Endometrial microvascular endothelial cells (primary cell): Measurements from ENCODE around the gene R3HCC1L. TPM values are rescaled to one million over a fixed set of nuclear protein-coding genes. Genes with fewer than 3 reads are reported as not detected.

Source experiments
- in situ Hi-C: cut with HindIII; loops from 2 replicates; pipeline ENCODE4 v1.10.0; 2017; ENCODE audit warnings: low sequenced_read_pairs, low pct_unique_long_range_greater_than_20kb; ENCODE audit errors: inconsistent ontology term
- total RNA-seq: library from RNA; depleted of rRNA; stranded (reverse); fragments of >200 nt; gene quantifications from one replicate; pipeline ENCODE4 v1.2.3, GENCODE V29; 2015; ENCODE audit errors: inconsistent ontology term

R3HCC1L gene
- total RNA-seq, 1 donor from 2014 or later: 9.6 TPM

- in situ Hi-C loops: no loop called here
Observed at GRCh38 chr10:98252464-98252863, 118.0 kb downstream of the R3HCC1L start.

DNA sequence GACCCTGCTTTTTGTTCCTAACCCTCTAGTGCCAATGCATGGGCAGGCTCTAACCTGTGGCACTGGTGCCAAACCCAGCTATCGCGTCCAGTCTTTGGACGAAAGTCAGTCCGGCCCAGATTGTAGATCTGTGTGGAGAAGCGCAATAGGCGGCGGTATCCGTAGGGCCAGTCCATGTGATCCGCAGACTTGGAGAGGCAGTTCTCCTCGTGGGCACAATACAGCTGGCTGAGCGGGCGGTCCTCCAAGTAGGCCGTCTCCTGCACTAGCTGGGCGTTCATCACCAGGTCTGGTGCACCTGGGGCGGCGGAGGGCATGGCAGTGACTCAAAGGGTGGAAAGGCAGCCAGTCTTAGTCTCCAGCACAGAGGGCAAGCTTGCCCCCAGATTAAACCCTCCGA lies 119.0 kb downstream of the R3HCC1L start:
- in situ Hi-C loops: no loop called here

DNA sequence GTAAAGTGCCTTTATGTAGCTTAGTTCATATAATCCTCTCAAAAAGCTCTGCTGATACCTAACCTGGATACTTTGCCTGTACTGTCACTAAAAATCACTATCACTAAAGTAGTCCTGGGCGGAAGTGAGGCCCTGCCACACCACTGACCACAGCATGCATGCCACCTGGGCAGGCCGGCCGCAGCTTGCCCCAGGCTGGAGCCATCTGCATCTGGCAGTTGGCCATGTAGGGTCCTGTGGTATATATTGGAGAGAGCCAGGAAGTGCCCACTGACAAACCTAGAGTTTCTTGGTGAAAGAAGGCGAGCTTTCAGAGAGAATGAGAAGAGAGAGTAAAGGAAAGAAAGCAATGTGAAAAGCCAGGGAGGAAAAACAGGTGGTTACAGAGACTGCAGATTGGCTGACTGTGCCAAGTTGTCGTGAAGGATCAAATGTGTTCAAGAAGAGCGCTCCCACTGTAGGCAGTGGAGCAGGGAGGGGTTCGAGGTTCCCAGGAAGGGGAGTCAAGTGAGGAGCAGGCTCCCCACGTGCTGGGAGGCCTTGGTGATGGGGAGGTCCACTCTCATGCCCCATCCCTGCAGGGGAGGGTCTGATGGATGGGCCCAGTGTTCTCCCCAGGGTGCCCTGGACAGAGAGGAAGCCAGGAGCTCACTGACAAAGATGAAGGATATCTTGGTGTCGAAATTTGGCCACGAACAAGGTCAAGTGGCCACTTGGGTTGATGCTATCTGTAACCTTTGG lies 119.9 kb downstream of the R3HCC1L start:
- in situ Hi-C loops: no loop called here

GRCh38 chr10:98255146-98255877 lies 120.9 kb downstream of the R3HCC1L start:
- in situ Hi-C loops: no loop called here

GRCh38 chr10:98256692-98257091 lies 122.2 kb downstream of the R3HCC1L start:
- in situ Hi-C loops: no loop called here

DNA sequence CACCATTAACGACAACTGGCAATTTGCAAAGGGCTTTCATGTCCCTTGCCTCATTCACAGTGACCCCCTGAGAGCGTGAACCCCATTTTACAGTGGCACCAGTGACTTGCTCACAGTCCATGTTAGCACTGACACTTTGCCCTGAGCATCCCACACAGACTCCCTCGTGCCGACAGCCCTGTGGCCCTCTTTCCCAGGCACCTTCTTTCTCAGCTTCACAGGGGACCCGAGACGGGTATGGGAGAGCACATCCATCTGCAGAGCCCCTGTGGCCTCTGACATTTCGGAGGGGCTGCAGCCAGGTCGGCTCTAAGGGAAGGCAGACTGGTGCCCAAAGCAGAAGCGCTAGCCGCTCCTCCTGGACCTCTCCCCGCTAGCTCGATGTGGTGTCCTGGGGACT lies 122.7 kb downstream of the R3HCC1L start:
- in situ Hi-C loops: no loop called here

DNA sequence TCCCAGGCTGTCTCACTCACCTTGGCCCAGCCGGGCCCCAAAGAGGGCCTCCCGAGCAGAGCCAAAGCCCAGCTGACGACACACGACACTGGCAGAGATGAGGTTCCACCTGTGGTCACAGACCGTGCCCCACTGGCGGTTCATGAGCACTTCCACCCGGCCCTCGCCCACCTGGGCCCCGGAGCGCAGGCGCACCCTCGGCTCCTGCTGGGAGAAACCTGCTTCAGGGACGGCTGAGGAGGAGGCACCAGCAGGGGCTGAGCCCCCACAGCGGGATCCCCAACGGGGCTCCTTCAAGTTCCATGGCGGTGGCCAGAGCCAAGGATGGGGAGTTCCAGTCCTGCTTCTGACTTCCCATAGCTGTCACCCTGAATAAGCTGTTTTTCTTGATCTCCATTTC lies 123.5 kb downstream of the R3HCC1L start:
- in situ Hi-C loops: no loop called here

GRCh38 chr10:98258683-98259454 lies 124.4 kb downstream of the R3HCC1L start:
- in situ Hi-C loops: no loop called here

DNA sequence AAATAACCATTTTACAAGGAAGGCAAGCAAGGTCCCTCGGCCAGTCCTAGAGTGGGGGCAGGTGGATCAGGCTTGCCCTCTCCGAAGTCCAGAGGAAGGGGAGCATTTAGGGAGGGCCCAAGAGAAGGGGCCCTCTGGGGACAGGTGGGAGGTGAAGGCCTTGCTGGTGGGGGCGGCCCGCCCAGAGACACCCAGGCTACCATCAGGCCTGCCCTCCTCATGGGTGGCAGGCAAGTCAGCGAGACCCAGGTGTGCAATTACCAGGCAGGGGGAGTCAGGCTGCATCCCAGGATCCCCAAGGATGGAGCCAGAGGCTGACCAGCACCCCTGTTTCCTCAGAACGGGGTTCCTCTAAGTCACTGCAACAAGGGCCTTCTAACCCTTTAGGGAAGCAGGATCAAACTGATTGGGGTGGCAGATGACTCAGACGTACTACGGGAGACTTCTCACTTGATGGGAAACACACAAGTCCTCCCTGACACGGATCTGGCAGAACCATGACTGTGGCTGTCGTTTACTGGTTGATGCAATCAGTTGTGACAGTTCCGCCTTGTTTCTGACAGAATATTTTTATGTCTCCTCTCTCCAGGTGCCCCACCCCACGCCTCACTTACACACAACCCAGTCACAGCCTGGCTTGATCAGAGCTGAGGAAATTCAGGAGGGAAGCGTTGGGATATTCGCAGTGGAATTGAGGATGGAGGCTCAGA lies 125.3 kb downstream of the R3HCC1L start:
- in situ Hi-C loops: no loop called here

- in situ Hi-C loops: no loop called here
Observed at GRCh38 chr10:98260350-98260749, 125.9 kb downstream of the R3HCC1L start.

- in situ Hi-C loops: no loop called here
Observed at GRCh38 chr10:98260752-98261151, 126.3 kb downstream of the R3HCC1L start.

- in situ Hi-C loops: no loop called here
Observed at GRCh38 chr10:98261436-98262277, 127.2 kb downstream of the R3HCC1L start.

DNA sequence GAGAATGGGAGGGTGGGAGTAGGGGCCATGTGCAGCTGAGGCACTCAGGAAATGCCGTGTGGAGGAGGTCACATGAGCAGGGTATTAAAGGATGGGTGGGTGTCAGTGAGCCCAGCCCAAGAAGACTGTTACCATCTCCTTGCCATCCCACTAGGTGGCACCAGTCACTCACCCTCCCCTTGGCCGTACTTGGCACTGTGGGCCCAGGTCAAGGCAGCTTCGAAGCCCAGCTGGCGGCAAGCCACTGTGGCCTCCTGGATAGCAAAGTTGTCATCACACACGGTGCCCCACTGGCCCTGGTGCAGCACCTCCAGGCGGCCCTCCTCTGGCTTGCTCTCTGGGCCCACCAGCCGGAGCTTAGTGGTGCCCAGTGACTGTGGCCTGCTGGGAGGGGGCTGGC lies 128.1 kb downstream of the R3HCC1L start:
- in situ Hi-C loops: no loop called here

GRCh38 chr10:98263088-98263487 lies 128.6 kb downstream of the R3HCC1L start:
- in situ Hi-C loops: no loop called here

GRCh38 chr10:98264378-98265065 lies 130.1 kb downstream of the R3HCC1L start:
- in situ Hi-C loops: no loop called here

DNA sequence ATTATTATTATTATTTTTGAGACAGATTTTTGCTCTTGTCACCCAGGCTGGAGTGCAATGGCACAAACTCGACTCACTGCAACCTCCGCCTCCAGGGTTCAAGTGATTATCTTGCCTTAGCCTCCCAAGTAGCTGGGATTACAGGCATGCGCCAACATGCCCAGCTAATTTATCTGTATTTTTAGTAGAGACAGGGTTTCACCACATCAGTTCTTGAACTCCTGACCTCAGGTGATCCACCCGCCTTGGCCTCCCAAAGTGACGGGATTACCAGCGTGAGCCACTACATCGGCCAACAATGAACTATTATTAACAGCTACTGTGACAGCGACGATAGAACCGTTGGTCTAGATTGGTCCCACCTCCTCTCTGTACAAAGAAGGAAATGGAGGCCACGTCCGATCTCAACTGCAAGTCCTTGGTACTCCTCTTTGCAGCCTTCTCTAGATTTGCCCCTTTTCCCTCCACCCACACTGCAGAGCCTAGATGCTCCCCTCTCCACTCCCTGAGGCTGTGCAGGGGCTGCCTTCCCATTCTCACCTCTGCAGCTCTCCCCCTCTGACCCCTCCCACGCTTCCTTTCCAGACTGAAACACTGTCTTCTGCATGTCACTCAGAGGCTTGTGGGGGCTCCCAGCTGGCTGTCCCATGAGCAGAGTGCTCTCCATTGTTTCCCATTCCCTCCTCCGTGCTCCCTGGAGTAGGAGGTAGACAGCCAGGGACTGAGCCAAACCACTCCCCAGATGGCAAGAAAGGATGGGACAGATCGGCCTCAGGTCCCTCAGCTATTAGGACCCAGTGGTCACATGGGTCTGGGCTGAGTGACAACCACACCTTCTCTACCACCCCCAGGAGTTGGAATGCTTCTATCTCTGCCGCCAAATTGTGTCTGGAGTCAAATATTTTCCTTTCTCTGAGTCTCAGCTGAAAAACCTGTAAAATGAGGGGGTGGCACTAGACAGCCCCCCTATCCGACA lies 131.2 kb downstream of the R3HCC1L start:
- in situ Hi-C loops: no loop called here

DNA sequence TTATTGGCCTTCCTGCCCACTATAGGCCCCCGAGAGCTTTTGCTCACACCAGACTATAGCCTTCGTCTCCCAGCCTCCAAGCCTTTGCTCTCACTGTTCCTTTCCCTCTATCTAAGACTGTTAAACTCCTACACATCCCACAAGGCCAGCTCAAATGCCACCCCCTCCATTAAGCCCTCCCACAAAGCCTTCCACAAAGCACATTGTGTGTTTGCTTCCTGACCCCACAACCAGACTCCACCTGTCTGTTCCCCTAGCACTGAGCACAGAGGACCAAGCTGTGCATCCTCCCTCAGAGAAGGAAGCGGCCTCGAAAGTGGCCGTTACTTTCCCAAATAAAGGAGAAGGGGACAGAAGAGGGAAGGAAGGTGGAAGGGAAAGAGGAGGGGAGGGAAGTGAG lies 132.2 kb downstream of the R3HCC1L start:
- in situ Hi-C loops: no loop called here
